Inferior parietal cortex (tissue), 1 donor: Measurements from ENCODE around the gene OPALIN.
"Not testable (repeated sequence)": the region's sequence is repeated elsewhere in the genome, so short reads cannot be mapped to it uniquely, and the experiment has no call there.

Experiments
- DNase-seq: peaks from one replicate; pipeline ENCODE4 v3.0.0-alpha.2; 2016; ENCODE audit errors: extremely low spot score

Gene OPALIN

DNA sequence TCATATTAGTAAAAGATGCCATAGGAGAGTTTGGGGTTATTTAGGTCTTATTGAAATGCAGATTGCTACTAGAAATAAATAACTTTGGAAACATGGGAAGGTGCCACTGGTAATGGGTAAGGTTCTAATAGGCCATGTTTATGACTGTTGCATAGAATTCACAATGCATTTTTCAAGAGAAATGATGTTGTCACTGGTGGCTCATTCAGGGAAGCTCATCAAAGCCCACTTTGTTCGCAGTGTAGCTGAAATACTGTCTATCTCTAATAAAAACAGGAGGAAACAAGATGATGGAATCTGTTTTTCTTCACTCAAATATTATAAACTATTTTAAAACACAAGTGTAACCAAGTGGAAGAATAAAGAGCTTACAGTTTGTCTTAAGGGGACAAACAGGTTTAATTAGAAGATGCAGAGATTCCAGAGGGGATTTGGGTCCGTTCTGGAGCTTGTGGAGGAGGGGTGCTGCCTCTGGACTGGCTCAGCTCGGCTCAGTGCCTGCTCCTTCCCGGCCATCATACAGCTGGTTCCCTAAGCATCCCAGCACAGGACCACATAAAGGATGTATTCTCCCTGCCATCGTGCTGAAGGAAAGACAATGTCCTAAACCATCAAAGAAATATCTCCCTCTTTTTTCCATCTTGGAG, 20.4 kb downstream of the OPALIN start:
- DNase-seq, result no peak

DNA sequence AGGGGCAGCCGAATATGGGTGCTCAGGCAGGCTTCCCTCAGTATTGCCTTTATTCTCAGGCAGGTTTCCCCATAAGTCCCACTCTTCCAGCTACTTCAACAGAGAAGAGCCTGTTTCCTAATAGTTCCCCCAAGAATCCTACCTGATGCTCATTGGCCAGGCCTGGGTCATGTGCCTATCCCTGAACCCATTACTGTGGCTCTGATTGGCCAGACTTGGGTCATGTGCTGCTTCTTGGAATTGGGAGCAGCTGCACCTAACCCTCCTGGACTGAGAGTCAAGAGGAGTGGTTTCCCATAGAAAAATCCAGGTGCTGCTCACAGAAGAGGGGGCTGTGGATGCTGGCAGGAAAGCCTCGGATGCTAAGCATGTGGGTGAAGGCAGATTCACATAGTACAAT, 21.7 kb downstream of the OPALIN start:
- no peak for DNase-seq

DNA sequence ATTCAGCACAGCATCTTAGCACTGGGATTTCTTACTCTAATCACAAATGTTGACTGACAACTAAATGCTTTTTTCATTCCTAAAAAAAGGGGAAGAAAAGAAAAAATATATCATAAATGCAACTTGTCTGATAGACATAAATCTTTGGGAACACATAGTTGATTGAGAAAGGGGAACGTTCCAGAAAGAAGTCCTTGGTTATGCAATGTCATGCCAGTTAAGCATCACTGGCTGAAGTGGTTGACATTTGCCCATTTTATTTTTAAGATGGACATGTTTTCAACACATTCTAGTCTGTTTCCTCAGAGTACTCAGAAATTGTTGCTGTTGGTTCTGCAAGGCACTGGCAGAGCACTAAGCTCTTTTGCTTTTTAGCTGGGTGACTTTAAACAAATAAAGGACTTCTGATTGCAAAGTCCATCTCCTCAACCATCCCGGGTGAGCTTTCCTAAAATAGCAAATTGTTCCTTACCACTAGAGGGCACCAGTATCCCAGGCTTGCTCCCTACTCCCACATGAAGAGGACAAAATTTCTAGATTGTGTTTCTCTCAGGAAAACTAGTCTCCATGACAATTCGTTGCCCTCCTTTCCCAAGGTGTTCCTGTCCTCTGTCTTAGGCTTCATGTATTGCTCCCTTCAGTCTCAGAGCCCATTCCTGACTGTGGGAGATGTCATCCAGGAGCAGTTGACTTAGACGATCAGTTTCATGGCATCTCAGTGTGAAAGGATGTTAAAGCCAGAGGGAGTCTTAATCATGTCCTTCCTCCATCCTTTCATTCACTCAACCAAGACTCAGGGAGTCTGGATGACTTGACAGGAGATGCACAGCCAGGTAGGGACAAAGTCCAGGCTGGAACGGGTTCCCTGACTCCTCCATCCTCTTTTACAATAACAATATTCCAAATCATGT, 23.9 kb downstream of the OPALIN start:
- peak; percentile 83 for DNase-seq

DNA sequence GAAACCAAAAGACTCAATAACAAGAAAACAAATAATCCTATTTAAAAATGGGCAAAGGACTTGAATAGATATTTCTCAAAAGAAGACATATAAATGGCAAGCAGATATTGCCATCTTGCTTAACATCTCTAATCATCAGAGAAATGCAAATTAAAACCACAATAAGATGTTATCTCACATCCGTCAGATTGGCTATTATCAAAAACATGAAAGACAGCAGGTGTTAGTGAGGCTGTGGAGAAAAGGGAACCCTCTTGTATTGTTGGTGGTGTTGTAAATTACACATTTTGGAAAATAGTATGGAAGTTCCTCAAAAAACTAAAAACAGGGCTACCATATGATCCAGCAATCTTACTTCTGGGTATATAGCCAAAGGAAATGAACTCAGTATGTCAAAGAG, 25.7 kb downstream of the OPALIN start:
- DNase-seq, result no peak

DNA sequence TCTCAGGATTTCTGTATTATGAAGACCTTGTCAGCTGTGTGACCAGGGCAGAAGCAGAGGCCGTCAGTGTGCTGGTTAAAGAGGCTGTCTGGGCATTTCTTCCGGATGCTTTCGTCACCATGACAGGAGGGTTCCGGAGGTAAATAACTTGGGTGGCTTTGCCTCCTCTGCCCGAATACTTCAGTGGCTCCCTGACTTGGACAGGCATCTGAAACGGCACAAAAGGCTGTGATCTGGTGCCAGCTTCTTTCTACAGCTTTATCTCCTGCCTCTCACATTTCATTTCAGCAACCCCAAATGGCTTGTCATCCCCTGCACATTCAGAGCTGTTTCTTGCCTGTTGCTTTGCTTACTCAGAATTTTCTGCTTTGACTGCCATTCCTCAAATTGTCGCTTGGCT, 31.3 kb downstream of the OPALIN start:
- DNase-seq, result no peak

DNA sequence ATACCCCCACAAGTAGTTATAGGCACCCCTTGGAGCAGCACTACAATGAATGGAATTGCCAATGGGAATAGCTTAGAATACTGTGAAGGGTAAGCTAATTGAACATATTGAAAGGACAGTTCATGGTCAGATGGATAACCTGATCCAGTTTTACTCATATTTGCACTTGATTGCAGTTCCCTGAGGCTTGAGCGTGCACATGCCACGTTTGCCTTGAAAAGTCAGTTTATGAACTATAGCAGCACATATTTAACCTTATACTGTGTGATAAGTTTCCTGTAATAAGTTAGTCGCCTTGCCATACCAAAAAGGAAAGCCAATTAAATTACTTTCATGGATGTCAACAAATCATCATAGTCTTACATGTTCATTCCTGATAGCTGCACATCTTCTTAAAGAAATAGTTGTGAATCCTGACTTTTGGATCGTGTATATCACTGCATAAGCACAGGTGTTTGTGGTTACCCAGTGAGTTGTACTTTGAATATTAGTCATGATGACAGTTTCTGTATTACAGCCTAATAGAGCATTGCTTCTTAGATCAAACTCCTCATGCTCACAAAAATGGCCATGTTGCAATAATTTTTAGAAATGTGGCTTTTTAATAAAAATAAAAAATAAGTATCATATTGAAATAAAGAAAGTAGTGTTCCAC, 33.0 kb downstream of the OPALIN start:
- DNase-seq, result no peak

DNA sequence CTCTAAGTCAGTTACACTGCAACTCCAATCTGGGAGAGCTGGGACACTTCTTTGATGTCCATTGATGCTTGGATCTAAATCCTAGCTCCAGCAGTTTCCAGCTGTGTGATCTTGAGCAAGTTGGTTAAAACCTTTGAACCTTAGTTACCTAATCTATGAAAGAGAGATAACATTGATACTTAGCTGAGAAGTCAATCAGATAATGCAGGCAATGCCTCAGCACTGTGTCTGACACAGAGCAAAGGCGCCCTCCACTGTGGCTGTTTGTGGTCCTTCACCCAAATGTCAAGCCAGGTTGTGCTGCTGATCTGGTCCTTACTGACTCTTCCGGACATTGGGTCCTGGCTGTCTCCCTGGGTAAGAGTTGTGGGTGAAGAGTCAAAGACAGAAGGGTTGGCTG, 34.4 kb downstream of the OPALIN start:
- no peak for DNase-seq

DNA sequence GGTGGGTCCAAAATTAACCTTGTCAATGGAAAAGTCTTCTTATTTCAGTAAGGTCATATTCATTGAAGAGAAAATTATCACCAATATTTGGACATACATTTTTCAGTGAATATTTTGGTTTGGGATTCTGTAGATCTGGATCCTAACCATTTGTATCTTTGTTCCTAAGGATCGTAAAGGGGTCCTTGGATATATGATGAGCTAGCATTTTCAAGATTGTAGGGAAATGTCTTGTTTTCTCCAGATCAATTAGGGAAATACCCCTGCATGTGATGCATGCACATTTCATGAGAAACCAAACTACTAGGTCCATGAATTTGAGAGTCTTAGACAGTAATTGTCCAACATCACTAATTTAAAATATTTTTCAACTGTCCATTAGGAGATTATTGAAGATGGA, 36.5 kb downstream of the OPALIN start:
- no peak for DNase-seq

DNA sequence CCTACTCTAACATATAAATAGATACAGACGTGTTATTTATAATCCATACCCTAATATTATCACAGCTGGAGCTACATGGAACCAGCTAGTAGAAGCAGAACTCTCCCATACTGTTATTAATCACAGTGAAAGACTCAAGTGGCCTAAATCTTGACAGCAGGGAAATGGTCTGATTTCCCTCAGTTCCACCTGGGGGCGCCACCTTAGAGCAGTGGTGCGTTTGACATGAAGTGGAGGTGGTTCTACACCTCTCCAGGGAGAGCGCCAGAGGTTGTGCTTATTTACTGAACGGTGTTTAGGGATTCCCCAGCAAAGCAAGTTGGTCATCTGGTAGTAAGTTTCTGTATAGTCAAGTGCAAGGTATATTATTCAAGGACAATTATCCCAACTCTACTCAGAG, 37.0 kb downstream of the OPALIN start:
- no peak for DNase-seq

DNA sequence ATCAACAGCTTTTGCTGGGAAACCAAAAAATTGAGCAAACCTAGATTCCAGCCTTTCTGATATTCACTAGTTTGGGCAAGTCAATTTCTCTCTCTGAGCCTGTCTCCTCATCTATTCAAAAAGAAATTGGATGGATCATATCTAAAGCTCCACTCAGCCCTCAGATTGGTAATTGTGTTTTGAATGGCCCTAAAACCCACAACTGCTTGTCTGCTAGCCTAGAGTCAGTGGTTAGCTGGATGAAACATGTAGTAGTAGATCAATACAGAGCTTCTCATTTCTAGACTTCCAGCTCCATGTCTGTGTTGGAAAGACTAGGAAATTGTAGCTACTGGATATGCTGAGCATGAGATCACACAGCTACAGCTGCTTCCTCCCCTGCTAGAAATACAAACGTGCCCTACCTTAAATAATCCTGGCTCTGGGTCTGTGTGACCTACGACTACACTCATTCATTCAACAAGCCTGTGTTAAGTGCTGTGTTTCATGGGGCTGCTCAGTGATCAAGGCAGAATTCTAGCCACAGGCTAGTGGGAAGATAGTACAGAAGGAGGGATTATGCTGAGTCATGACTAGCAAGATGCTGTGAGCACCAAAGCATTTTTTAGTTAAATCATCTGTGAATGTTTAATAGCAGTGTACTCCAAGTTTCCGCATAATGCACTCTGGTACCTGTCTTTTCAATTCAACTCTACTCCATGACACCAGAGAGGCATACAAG, 38.9 kb downstream of the OPALIN start:
- DNase-seq, result no peak

DNA sequence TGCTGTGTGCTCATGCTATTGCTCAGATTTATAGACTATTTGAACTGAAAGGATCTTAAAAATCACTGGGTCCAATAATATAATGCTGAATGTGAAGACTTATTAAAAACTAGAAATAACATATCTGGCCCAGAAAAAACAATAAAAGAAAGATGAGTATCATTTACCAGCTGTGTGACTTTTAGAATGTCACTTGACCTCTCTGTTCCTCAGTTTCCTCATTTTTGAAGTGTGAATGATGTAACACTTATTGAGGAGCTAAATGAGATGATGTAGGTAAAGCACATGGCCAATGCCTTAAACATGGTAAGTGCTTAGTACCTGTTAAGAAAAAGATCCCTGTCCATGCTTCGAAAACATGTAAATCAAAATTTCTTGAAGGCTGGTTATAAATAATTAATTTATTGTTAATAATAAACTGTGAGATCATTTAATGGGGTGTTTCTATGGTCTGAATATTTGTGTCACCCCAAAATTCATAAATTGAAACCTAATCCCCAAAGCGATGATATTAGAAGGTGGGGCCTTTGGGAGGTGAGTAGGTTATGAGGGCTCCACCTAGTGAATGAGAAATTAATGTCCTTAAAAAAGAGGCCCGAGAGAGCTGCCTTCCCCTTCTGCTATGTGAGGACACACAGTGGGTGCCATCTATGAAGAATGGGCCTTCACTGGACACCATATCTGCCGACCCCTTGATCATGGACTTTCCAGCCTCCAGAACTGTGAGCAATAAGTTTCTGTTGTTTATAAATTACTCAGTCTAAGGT, 41.6 kb downstream of the OPALIN start:
- no peak for DNase-seq

DNA sequence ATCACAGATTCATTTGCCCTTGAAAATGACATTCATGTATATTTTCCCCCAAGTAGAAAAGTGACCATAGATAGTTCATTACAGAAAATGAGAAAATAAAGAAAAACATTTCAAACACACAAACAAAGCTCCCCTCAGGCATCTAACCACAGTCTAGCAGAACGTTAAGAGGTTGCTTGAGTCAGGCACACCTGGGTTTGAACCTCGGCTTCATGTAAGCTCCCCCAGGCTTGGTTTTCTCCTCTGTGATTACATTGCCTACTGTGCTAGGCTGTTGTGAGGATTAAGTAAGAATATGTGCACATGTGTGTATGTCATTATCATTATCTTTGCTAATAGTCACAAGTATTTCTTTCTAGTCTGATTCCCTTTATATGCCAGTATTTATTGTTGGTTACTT, 45.5 kb downstream of the OPALIN start:
- no peak for DNase-seq

DNA sequence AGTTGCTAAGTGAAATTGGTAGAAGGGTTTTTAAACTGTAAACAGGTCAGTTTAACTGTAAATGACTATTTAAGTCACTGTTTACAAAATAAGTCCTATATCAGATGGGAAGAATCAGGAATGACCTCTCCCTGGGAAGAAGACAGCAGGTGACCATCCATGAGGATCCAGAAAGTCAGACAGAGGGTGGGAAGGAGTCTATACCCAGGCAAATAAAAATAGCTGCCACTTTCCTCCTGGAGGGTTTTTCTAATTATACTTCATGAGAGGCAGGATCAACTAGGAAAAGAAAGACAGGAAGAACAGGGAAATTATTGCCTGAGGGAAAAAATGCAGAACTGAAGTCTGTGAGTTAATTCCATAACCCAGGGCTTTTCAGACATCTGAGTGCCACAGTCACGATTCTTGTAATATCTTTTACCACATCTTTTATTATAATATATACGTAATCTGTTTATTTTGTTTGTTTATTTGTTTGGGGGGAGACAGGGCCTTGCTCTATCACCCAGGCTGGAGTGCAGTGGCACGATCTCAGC, 47.6 kb downstream of the OPALIN start:
- no peak for DNase-seq

DNA sequence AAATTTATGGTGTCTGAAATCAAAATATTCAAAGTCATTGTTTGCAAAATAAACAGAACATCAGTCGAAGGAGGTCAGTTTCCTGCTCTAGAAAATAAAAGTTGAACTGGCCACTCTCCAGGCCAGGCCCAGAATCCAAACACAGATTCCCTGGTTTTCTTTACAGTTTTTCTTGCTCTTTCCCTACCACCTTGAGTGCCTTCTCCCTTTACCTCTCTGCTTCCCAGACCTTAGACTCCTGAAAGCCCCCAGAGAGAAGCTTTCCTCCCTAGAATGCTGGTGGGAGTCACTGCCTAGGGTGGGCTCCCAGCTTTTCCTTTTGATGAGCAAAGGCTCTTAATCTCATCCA, 48.5 kb downstream of the OPALIN start:
- DNase-seq, result no peak

DNA sequence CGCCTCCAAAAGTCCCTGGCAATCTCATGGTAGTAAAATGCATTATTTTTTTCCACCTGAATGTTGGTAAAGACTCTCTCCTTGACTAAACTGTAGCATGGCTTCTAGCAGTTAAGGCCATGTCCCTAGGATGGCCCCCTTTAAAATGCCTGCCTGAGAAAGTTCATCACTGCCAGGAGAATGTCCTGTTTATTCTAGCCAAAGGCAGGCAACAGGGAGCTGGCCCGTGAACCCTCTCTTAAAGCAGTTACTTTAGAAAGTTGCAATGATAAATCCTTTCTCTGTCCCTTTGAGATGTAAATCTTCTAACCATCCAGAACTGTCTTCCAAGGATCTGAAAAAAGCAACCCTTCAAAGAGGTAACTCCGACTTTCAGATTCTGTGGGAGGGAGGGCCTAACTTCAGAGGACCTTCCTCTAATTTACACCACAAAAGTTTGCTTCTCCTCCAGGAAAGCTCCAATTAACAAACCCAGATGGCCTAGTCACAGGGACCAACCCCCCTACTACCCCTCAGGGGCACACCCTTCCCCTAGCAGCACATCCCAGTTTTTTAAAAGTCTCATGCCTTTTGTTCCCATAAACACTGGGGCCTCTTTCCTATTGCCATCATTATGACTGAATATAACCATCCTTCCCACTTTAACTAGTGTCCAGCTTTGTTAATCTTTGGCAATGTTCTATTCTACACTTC, 49.0 kb downstream of the OPALIN start:
- no peak for DNase-seq

DNA sequence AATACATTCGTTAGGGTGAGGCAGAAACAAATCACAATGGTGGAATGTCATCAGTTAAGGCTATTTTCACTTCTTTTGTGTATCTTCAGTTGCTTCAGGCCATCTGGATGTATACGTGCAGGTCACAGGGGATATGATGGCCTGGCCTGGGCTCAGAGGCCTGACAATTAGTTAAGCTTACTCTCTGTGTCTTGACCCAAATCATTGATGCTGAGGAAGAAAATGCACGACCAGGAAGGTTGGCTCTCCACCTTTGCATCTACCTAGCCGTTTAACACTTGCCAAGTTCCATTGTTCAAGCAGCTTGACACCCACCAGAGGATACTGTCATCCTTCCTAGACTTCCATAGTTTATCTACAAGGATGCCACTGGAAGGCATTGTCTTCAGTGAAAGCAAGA, 49.9 kb downstream of the OPALIN start:
- DNase-seq, result not testable (repeated sequence)

DNA sequence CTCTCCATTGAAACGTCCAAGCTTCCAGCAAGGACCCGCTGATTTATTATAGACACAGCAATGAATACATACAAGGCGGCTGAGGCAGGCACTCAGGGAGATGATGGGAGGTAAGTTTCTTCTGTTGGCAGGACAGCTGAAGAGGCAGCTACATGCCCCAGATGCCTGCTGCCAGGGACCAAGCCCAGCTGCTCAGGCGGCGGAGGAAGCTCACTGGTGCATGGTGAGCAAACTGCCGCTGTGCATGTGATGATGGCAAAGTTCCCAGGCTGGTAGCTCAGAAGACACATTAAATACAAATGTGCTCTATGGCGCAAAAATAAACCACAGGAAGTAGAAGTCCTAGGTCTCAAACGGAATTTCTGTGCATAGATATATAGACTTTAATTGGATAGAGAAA, 52.3 kb downstream of the OPALIN start:
- peak; percentile 36 for DNase-seq

DNA sequence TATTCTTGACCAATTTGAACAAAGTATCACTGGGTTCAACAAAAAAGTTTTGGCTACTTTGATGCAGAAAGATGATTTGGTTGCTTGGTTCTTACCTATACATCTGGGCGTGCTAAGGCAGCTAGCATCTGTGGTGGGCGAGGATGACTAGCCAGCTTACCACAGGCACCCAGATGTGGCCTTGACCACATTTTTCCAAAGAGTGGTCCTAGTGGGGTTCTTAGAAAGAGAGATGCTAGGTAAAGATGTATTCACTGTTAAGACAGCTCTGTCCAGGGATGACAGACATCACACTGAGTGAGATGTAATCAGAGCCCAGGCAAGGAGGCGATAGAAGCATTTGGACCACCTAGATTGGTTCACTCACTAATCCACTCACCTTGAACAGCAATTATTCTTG, 53.8 kb downstream of the OPALIN start:
- no peak for DNase-seq

DNA sequence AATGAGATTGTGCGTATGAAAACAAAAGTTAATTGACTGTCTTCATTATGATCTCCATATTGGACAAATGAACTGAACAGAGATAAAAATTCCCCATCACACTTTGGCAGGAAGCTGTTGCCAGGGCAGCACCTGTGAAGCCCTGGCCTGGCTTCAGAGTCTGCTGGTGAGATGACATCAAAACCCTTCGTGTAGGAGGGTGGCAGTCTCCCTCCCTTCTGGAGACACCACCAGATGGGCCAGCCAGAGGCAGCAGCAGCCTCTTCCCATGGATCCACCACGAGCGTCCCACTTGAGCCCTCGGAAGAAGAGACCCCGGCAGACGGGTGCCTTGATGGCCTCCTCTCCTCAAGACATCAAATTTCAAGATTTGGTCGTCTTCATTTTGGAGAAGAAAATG, 54.6 kb downstream of the OPALIN start, which contains the start of gene DNTT:
Gene DNTT, plus strand, starts transcription at position 205 of the 400 bp plus-strand sequence. Its CDS starts 64 bp downstream, at position 269.
- no peak for DNase-seq

DNA sequence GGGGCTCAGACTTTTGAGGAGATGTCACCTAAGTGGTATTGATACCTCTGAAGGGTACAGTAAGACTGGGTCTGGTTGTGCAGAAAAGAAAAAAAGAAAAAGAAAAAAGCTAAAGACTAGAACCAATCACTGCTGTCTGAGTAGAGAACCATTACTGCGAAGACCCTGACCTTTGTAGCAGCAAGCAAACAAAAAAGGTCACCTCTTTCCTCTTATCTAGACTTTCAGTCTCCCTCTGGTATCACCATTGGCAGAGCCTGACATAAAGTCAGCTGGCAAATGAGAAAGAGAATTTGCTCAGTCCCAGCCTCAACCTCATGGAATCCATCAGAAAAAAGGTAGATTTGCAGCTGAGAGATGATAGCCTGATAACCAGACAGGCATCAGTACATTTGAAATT, 57.2 kb downstream of the OPALIN start:
- DNase-seq, result no peak
